NCI-H146 (cell line): ENCODE measurements around the gene MTG1.
"Not testable (repeated sequence)": the region's sequence is repeated elsewhere in the genome, so short reads cannot be mapped to it uniquely, and the experiment has no call there.

Source experiments
- DNase-seq: peaks from one replicate; lab custom pipeline; 2025; lab: John Stamatoyannopoulos, UW

MTG1 gene

DNA sequence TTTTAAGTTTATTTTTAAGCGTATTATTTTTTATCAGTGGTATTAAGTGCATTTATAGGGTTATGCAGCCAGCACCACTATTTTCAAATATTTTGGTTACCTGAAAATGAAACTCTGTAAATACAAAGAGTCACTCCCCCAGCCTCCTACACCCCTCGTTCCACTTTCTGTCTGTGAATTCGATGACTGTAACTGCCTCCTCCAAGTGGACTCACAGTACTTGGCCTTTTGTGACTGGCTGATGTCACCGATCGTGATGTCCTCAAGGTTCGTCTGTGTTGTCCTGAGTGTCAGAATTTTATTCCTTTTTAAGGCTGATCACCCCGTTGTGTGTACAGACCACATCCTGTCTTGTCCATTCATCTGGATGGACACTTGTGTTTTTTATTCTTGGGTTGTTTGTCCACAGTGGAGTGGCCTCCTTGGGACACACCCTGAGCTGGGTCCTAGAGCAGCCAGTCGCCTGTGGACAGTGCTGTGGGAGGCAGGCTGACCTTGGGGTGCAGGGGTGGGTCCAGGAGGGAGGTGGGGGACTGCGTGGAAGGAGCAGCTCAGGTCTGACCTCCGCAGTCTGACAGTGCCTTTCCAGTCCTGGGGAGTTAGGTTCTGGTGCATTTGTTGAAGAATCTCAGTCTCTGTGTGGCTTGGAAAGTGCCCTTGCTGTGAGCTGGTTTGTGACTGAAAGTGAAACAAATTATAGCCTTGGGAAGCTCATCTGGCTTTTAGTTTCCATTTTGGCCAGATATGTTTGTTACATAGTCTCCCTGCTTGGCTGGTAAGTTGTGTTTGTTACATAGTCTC, 6.9 kb downstream of the MTG1 start:
- DNase-seq: no peak

DNA sequence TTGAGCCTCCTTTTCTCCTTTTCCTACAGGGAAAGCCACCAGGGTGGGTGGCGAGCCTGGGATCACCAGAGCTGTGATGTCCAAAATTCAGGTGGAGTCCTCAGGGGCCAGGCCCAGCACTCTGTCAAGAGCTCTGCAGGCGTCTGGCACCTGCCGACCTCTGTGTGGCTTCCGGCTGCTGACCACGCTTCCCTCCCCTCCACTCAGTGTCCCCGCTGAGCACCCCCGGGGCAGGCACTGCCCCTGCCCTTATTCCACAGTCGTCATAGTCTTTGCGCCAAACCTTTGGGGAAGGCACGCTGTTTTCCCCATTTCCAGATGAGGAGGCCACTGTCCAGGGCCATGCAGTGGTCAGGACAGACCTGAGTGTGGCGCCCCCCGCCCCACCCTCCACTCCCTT, 7.5 kb downstream of the MTG1 start:
- DNase-seq: no peak

DNA sequence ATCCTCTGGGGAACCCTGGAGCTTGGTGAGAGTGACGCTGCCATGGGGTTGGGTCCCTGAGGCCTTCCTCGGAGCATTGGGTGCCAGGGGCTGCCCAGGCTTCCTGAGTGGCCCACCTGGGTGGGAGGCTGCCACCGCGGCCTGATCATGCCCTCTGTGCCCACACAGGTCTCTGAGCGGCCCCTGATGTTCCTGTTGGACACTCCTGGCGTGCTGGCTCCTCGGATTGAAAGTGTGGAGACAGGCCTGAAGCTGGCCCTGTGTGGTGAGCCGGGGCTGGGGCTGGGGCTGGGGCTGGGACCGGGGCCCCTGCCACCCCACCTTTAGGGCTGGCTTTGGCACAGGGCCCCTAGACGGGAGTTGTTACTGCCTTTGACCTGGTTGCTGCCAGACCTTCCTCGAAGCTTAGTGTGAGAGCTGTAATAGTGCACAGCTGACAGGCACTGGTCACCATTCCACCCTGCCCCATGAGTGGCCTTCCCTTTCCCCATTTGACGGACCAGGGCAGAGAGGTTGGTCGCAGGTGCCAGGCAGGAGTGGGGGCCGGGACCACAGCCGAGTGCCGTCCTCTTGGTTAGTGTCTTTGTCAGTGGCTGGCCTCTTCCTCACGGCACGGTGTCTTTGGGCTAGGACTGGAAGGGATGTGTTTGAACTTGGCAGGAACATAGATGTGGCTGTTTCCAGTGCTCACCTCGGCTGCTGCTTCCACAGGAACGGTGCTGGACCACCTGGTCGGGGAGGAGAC, 8.2 kb downstream of the MTG1 start:
- no peak for DNase-seq

DNA sequence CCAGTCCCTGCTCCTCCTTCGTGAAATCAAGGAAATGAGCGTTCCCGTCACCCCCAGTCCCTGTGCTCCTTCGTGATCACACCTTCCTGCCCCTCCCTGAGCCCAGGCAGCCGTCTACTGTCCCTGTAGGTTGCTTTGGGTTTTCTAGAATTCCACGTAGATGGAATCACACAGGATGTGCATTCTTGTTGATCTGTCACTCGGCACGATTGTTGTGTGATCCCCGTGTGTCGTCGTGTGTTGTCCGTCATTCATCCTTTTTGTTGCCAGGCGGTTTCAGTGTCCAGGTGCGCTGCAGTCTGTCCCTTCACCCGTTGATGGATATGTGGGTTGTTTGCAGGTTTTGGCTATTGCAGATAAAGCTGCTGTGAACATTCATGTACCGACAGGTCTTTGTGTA, 9.4 kb downstream of the MTG1 start:
- no peak for DNase-seq

DNA sequence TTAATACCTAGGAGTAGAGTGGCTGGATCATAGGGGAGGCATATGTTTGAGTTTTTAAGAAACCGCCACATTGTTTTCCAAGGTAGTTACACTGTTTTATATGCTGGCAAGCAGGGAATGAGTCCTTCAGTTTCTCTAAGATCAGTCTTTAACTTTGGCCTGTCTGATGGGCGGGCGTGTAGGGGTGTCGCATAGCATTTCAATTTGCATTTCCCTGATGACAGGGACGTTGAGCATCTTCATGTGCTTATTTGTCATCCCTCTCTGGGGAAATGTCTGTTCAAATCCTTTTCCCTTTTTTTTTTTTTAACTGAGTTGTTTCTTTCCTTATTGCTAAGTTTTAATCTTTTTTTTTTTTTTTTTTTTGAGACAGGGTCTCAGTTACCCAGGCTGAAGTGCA, 9.8 kb downstream of the MTG1 start:
- no peak for DNase-seq

DNA sequence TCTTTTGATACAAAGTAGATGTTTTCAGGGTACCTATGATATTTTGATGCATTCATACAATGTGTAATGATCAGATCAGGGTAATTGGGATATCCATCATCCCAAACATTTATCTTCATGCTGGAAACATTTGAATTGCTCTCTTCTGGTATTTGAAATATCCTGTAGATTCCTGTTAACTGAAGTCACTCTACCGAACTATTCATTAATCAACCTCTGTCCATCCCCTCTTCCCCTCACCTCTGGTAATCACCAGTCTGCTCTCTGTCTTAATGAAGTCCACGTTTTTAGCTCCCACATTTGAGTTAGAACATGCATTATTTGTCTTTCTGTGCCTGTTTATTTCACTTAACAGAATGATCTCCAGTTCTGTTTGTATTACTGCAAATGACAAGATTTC, 11.3 kb downstream of the MTG1 start:
- DNase-seq: no peak

DNA sequence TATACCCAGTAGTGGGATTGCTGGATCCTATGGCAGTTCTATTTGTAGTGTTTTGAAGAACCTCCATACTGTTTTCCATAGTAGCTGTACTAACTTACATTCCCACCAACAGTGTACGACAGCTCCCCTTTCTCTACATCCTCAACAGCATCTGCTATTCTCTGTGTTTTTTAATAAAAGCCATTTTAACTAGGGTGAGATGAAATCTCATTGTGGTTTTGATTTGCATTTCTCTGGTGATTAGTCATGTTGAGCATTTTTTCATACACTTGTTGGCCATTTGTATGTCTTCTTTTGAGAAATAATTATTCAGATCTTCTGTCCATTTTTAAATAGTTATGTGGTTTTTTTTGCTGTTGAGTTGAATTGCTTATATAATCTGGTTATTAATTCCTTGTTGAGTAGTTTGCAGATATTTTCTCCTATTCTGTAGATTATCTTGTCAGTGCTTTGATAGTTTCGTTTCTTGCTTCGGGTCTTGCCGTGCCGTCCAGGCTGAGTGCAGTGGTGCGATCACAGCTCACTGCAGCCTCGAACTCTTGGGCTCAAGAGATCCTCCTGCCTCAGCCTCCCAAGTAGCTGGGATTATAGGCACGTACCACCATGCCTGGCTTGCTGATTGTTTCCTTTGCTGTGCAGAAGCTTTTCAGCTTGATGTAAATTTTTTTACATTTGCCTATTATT, 12.0 kb downstream of the MTG1 start:
- DNase-seq: no peak

DNA sequence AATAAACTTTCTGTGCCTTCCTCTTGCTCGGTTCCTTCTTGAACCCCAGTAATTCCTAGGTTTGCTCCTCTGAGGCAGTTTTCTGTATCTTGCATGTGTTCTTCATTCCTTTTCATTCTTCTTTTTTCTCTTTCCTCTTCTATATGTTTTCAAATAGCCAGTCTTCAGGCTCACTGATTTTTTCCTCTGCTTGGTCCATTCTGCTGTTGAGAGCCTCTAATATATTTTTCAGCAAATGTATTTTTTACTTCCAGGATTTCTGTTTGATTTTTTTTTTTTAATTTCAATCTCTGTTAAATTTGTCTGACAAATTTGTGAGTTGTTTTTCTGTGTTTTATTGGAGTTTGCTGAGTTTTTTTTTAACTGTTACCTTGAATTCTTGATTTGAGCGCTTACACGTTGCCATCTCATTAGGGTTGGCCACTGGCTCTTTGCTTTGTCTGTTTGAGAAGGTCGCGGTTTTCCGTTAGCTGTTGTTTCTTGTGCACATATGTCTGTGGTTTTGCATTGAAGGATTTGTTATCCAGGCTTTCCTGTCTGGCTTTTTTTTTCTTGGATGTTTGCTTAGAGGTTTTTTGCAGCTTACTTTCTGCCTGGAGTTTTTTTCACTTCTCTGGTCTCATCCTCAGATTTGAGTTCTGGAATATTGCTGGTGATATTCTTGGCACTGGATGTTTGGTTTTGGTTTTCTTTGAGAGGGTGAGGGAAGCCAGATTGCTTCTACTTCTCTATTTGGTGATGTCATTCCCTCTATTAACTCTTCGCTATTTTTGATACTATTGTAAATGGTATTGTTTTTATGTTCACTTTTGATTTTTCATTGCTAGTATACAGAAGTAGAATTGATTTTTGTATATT, 17.8 kb downstream of the MTG1 start:
- DNase-seq: no peak

DNA sequence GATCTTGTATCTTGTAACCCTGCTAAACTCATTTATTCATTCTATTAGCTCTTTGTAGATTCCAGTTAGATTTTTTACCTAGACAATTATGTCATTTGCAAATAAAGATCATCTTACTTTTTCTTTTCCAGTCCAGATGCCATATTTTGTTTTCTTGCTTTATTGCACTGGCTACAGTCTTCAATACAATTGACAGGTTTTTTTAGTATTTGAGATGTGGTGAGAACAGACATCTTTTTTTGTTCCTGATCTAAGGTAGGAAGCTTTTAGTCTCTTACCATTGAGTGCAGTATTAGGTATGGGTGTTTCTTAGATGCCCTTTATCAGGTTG, 18.4 kb downstream of the MTG1 start:
- DNase-seq: no peak

DNA sequence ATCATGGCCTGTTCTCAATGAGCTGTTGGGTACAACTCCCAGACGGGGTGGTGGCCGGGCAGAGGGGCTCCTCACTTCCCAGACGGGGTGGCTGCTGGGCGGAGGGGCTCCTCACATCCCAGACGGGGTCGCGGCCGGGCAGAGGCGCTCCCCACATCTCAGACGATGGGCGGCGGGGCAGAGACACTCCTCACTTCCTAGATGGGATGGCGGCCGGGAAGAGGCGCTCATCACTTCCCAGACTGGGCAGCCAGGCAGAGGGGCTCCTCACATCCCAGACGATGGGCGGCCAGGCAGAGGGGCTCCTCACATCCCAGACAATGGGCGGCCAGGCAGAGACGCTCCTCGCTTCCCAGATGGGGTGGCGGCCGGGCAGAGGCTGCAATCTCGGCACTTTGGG, 20.4 kb downstream of the MTG1 start:
- not testable (repeated sequence) for DNase-seq

DNA sequence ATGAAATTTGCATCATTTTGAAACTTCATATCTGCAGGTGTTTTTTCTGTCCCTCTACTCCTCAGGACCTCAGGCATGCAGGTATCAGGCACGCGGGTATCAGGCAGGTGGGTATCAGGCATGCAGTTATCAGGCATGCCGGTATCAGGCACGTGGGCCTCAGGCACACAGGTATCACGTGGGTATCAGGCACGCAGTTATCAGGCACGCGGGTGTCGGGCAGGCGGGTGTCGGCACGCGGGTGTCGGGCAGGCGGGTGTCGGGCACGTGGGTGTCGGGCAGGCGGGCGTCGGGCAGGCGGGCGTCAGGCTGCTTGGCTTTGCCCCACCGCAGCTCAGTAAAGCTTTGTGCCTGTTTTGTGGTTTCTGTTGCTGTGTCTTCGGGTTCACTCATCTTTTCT, 21.8 kb downstream of the MTG1 start:
- no peak for DNase-seq

DNA sequence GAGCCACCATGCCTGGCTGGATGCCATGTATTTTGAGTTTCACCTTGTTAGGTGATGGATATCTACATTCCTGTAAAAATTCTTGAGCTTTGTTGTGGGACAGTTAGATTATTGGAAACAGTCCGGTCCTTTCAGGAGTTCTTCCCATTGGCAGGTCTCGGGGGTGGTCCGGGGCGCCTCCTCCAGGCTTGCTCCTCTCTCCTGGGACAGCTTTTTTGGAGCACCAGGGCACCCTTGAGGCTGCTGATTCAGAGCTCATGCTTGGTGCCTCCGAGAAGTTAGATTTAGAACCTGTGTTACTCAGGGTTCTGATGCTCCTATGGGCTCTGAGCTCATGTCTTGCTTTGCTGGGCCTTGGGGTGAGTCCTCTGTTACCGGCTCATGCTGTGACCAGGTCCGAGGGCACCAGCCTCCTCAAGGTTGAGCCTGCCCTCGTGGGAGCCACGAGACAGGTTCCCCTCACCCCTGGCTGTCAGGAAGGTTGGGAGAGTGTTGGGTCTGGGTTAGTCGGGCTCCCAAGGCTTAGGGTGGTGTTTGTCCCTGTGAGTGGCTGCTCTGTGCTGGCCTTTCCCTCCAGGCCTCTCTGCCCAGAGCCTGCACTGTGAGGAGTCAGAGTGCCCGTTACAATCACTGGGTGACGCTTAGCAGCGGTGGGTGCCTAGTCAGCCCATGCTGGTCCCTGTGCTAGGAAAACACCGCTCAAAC, 24.5 kb downstream of the MTG1 start:
- DNase-seq: no peak

DNA sequence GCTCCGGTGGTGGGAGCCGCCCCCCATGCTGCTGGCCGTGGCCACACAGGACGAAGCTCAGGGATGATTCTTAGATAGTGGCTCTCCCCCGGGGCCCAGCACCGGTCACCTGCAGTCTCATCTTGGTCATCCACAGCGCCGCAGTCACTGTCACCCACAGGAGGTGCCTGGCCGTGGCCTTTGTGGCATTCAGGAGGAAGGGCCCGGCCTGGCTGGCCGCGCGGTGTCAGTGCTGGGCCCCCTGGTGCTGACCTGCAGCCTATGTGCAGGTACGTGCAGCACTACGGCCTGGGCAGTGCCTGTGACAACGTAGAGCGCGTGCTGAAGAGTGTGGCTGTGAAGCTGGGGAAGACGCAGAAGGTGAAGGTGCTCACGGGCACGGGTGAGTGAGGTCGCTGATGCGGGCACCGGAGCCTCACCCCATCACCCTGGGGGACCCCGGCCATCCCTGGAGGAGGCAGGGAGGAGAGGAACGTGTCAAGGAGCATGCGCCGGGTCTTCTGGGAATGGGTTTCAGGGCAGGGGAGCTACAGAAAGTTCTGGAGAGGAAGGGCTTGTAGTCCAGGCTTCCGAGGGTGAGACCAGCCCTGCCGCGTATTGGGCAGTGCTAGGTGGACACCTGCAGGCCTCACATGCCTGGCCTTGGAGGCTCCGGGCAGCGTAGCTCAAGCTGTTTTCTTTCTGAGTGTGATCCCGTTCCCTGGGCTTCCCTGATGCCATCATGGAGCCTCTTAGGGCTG, 25.4 kb downstream of the MTG1 start:
- DNase-seq: no peak

DNA sequence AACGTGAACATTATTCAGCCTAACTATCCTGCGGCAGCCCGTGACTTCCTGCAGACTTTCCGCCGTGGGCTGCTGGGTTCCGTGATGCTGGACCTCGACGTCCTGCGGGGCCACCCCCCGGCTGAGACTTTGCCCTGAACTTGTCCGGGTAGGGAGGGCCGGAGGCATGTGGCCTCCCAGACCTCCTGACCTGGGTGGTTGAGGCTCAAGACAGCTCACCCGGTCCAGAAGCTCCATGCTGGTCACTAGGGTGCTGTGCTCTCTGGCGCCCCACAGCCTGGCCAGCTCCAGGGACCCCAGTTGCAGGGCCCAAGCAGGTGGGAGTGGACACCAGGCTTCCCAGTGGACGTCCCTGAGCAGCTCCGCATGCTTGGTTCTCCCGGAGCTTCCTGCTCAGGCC, 26.1 kb downstream of the MTG1 start:
- no peak for DNase-seq

DNA sequence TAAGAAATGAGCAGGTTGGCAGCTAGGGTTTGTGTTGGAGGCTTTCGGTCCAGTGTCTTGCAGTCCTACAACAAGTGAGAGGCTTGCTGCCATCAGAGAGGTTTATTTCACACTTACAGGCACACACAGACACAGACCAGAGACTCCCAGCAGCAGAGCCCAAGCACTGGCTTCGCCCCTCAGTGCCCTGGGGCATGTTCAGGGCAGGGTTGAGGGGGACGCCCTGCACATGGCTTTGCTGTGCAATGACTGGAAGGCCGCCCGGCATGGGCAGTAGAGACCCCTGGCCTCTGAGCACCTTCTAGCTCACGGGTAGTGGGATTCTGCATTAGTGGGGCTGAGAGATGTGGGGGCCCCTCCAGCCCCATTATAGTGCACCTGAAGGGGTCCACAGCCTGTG, 26.6 kb downstream of the MTG1 start:
- DNase-seq: no peak

DNA sequence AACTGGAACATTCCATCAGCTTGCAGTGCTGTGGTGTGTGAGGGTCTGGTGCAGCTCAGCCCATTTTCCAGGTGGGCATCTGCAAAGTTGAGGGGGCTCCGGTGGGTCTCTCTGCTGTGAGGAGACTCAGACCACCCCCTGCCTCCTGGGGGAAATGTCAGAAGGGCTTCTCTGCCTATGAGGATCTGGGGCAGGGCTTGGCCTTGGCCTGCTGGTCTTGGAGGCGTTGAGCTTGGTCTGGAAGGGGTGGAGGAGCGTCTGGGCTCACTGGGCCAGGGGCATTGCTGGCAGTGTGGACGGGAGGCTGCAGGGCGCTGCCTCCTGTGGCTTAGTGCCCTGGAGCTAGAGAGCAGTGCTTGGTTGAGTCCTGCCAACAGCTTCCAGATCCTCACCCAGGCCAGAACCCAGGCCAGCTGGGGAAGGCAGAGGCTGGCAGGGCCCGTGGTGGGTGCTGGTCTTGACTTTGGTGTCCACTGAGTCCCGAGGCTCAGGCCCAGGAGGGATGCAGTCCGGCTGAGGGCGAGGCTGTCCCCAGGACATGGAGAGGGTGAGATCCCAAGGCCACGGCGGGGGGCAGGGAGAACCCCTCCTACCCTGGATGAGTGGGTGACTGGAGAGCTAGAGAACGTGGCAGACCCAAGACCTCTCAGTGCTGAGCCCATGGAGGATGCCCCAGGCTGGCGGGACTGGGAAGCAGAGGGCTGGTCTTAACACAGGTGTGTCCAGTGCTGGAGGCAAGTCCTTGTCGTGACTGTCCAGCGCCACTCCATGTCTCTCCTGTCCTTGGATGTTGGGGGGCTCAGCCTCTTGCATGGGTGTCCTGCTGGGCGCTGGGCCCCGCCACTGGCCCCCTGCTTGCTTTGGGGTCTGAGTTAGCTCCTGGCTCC, 27.6 kb downstream of the MTG1 start:
- no peak for DNase-seq

DNA sequence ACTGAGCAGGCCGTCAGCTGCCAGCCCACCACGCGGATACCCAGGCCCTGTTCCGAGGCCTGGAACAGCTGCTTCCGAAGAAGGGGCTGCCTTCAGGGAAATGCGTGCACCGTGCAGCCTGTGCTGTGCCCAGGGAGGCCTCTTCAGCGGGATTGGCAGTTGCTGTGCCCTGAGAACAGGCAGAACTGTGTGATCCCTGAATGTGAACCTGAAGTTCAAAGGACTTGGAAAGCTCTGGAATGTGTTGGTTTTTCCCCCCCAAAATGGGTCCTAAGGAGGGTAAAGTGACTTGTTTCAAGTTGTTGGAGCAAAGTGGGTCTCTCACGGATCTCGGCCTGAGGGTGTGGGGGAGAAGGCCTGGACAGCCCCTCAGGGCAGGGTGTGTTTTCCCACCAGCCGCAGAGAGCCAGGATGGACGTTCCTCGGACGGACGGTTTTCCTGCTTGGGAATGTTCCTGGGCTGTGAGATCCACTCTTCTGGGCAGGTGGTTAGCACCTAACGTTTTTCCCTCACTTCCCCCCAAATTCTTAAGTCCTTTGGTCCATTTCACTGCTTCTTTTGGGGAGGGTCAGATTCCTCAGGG, 28.4 kb downstream of the MTG1 start:
- DNase-seq: no peak

DNA sequence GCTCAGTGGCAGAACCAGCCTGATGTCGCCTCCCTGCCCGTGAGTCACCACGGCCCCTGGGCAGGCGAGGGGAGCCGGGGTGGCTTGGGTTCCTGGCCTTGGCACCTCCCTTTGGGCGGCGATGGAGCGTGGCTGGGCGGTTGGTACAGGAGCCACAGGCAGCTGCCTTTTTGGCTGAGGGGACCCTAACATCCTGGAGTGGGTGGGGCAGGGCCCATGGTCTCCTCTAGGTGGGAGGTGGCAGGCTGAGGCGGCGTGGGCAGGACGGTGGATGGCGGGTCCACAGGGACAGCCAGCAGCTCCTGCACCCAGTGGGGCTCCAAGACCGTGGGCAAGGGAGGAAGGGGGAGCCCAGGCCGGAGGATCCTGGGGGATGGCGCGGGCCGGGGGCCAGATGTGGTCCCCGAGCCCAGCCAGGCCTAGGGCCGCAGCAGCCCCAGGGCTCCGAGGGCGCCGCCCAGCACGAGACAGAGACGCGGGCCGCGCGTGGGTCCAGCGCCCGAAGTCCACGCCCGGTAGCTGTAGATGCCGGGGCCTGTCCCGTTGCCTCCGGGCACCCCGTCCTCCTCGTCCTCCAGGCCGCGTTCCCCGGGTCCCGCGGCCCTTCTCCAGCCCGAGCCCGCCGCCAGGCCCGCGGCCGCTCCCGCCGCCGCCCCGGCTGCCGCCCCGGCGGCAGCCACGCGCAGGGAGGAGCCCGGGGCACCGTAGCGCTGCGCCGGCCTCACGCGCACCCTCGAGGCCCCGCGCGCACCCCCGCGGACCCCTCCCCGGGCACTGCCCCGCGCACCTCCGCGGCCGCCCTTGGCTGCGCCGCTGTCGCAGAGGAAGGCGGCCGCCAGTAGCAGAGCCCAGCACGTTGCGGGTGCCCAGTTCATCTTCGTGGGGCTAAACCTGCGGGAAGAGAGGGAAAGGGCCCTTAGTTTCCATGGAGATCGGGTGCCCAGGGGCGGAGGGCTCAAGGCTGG, 29.1 kb downstream of the MTG1 start:
- no peak for DNase-seq
